Mesendoderm (in vitro differentiated cells): Measurements from ENCODE around the gene ASB3.
A peak's percentile ranks its signal among the peaks of the same experiment; 100 is the strongest.

Experiments used
- DNase-seq: peaks from one replicate; pipeline ENCODE4 v3.0.0; 2013
- H2AK5ac ChIP-seq: 2 replicates; pipeline ENCODE4 v1.6.1; 2013; ENCODE audit warnings: low read length, inconsistent platforms
- H2BK120ac ChIP-seq: 2 replicates; pipeline ENCODE4 v1.6.1; 2013; ENCODE audit warnings: low read depth, mild to moderate bottlenecking, low read length, moderate library complexity, mixed read lengths
- H2BK15ac ChIP-seq: replicated peaks from 2 replicates; pipeline ENCODE4 v1.6.1; 2013; ENCODE audit warnings: low read depth, mild to moderate bottlenecking, moderate library complexity
- H2BK5ac ChIP-seq: 2 replicates; pipeline ENCODE4 v1.6.1; 2013; ENCODE audit warnings: low read length, inconsistent platforms
- H3K18ac ChIP-seq: 2 replicates; pipeline ENCODE4 v1.6.1; 2013; ENCODE audit warnings: mild to moderate bottlenecking, low read length, mixed read lengths
- H3K23ac ChIP-seq: one replicate; pipeline ENCODE4 v1.6.1; 2013; ENCODE audit warnings: low read length
- H3K27ac ChIP-seq: 2 replicates; pipeline ENCODE4 v1.5.1; 2013; ENCODE audit warnings: low read depth, mild to moderate bottlenecking, inconsistent platforms, low read length, moderate library complexity
- H3K27me3 ChIP-seq: 2 replicates; pipeline ENCODE4 v1.6.1; 2013; ENCODE audit warnings: low read length, control low read depth, mild to moderate bottlenecking, inconsistent platforms; ENCODE audit not compliant: insufficient read depth, poor library complexity
- H3K36me3 ChIP-seq: 2 replicates; pipeline ENCODE4 v1.6.1; 2013; ENCODE audit warnings: low read length, inconsistent platforms; ENCODE audit not compliant: control insufficient read depth, insufficient read depth
- H3K4ac ChIP-seq: one replicate; pipeline ENCODE4 v1.6.1; 2013; ENCODE audit warnings: low read depth, mild to moderate bottlenecking, low read length, moderate library complexity
- H3K4me1 ChIP-seq: 2 replicates; pipeline ENCODE4 v1.6.1; 2013; ENCODE audit warnings: low read depth, low read length, inconsistent platforms; ENCODE audit not compliant: control insufficient read depth
- H3K4me2 ChIP-seq: 2 replicates; pipeline ENCODE4 v1.6.1; 2013; ENCODE audit warnings: low read length
- H3K4me3 ChIP-seq: 2 replicates; pipeline ENCODE4 v1.5.1; 2013; ENCODE audit warnings: mild to moderate bottlenecking, low read length
- H3K56ac ChIP-seq: one replicate; pipeline ENCODE4 v1.6.1; 2013; ENCODE audit warnings: low read length
- H3K79me1 ChIP-seq: 2 replicates; pipeline ENCODE4 v1.6.1; 2013; ENCODE audit warnings: low read length, inconsistent platforms
- H3K79me2 ChIP-seq: 2 replicates; pipeline ENCODE4 v1.6.1; 2013; ENCODE audit warnings: mild to moderate bottlenecking, low read length; ENCODE audit not compliant: control insufficient read depth, insufficient read depth
- H3K9ac ChIP-seq: 2 replicates; pipeline ENCODE4 v1.6.1; 2013; ENCODE audit warnings: low read length, inconsistent platforms
- H4K5ac ChIP-seq: one replicate; pipeline ENCODE4 v1.6.1; 2013; ENCODE audit warnings: low read length
- H4K8ac ChIP-seq: one replicate; pipeline ENCODE4 v1.6.1; 2013; ENCODE audit warnings: low read depth, mild to moderate bottlenecking, control low read depth, low read length, moderate library complexity
- WGBS: extraction: QIAGEN DNeasy Blood & Tissue Kit; methylation state at CpG from one replicate; pipeline ENCODE4 v1.1.7; 2013; ENCODE audit warnings: low lambda C conversion rate, missing lambda C conversion rate; ENCODE audit not compliant: insufficient coverage; ENCODE audit errors: extremely low coverage; 5-methylcytosine and 5-hydroxymethylcytosine counted together

Gene ASB3

GRCh38 chr2:53793821-53794220 is 7.1 kb upstream of the ASB3 start:
- Histone ChIP-seq H3K4ac (no peak overlapping the region), H3K56ac (no peak overlapping the region), H2BK120ac (no peak overlapping the region), H3K36me3 (no peaks in the 10 kb centered on the region), H2AK5ac (no peak overlapping the region), H2BK5ac (no peak overlapping the region), H2BK15ac (no peak overlapping the region), H3K27ac (no peak overlapping the region), H3K79me2 (peaks cover 2% of the 10 kb centered on the region), H4K8ac (no peak overlapping the region), H3K4me1 (no peaks in the 10 kb centered on the region), H3K18ac (no peak overlapping the region), H3K4me3 (no peak overlapping the region), H3K9ac (no peak overlapping the region), H3K23ac (no peak overlapping the region), H3K27me3 (no peaks in the 10 kb centered on the region), H3K79me1 (no peaks in the 10 kb centered on the region), H4K5ac (no peak overlapping the region), H3K4me2 (no peak overlapping the region)
- no peak for DNase-seq
- WGBS = no CpG with 5 or more reads among the region's 3 CpGs

- Histone ChIP-seq H3K27ac (no peak overlapping the region), H3K9ac (no peak overlapping the region), H3K79me1 (peaks cover under 1% of the 10 kb centered on the region), H3K4me1 (no peaks in the 10 kb centered on the region), H3K4me2 (no peak overlapping the region), H3K36me3 (no peaks in the 10 kb centered on the region), H3K27me3 (no peaks in the 10 kb centered on the region), H2AK5ac (no peak overlapping the region), H3K56ac (no peak overlapping the region), H2BK120ac (no peak overlapping the region), H4K5ac (no peak overlapping the region), H3K4me3 (no peak overlapping the region), H3K18ac (no peak overlapping the region), H2BK5ac (no peak overlapping the region), H2BK15ac (no peak overlapping the region), H3K4ac (no peak overlapping the region), H4K8ac (no peak overlapping the region), H3K79me2 (peaks cover 4% of the 10 kb centered on the region), H3K23ac (no peak overlapping the region)
- no peak for DNase-seq
- WGBS = no CpG with 5 or more reads among the region's 3 CpGs
Measured at GRCh38 chr2:53793261-53793660, 6.5 kb upstream of the ASB3 start.

GRCh38 chr2:53787614-53788289 is 999 bp upstream of the ASB3 start:
- H2AK5ac ChIP-seq = no peak overlapping the region
- peaks cover 9% of the 10 kb centered on the region for H3K79me1 ChIP-seq
- no peak overlapping the region for H2BK5ac ChIP-seq
- H3K27me3 ChIP-seq = no peaks in the 10 kb centered on the region
- no peak overlapping the region for H3K23ac ChIP-seq
- no peak for DNase-seq
- no peak overlapping the region for H2BK15ac ChIP-seq
- H3K9ac ChIP-seq = peak overlapping the region; percentile 88
- H2BK120ac ChIP-seq = no peak overlapping the region
- 100% methylated on average over 1 of the region's 17 CpGs for WGBS
- H3K27ac ChIP-seq = no peak overlapping the region
- H4K5ac ChIP-seq = no peak overlapping the region
- no peak overlapping the region for H4K8ac ChIP-seq
- H3K56ac ChIP-seq = peak overlapping the region; percentile 91
- H3K36me3 ChIP-seq = no peaks in the 10 kb centered on the region
- H3K4ac ChIP-seq = no peak overlapping the region
- H3K4me1 ChIP-seq = no peaks in the 10 kb centered on the region
- H3K18ac ChIP-seq = no peak overlapping the region
- H3K79me2 ChIP-seq = peaks cover 34% of the 10 kb centered on the region
- H3K4me3 ChIP-seq = peak overlapping the region; percentile 94
- peak overlapping the region; percentile 92 for H3K4me2 ChIP-seq

- no peak overlapping the region for H4K5ac ChIP-seq
- H3K4ac ChIP-seq = peak overlapping the region; percentile 41
- peaks cover 41% of the 10 kb centered on the region for H3K79me2 ChIP-seq
- no peaks in the 10 kb centered on the region for H3K27me3 ChIP-seq
- peak overlapping the region; percentile 79 for H3K27ac ChIP-seq
- H3K4me3 ChIP-seq = peak overlapping the region; percentile 84
- peaks cover 12% of the 10 kb centered on the region for H3K79me1 ChIP-seq
- no peak overlapping the region for H3K23ac ChIP-seq
- H3K56ac ChIP-seq = peak overlapping the region; percentile 99
- no peaks in the 10 kb centered on the region for H3K36me3 ChIP-seq
- H4K8ac ChIP-seq = no peak overlapping the region
- H3K9ac ChIP-seq = peak overlapping the region; percentile 91
- no peak for DNase-seq
- no peak overlapping the region for H2BK15ac ChIP-seq
- H3K18ac ChIP-seq = peak overlapping the region; percentile 21
- H3K4me1 ChIP-seq = no peaks in the 10 kb centered on the region
- H2AK5ac ChIP-seq = no peak overlapping the region
- H3K4me2 ChIP-seq = peak overlapping the region; percentile 57
- peak overlapping the region; percentile 79 for H2BK5ac ChIP-seq
- WGBS = no CpG with 5 or more reads among the region's 18 CpGs
- H2BK120ac ChIP-seq = no peak overlapping the region
Measured at GRCh38 chr2:53786352-53786704, 425 bp downstream of the ASB3 start.

GRCh38 chr2:53785366-53785765 is 1.4 kb downstream of the ASB3 start:
- H3K36me3 ChIP-seq = no peaks in the 10 kb centered on the region
- peak overlapping the region; percentile 19 for H3K4me2 ChIP-seq
- no peak overlapping the region for H2AK5ac ChIP-seq
- no peak overlapping the region for H4K5ac ChIP-seq
- no peak for DNase-seq
- peaks cover 12% of the 10 kb centered on the region for H3K79me1 ChIP-seq
- no peak overlapping the region for H3K18ac ChIP-seq
- H3K4ac ChIP-seq = no peak overlapping the region
- no peak overlapping the region for H4K8ac ChIP-seq
- peak overlapping the region; percentile 54 for H3K9ac ChIP-seq
- H3K27ac ChIP-seq = no peak overlapping the region
- no peak overlapping the region for H3K4me3 ChIP-seq
- H3K4me1 ChIP-seq = no peaks in the 10 kb centered on the region
- H3K79me2 ChIP-seq = peaks cover 47% of the 10 kb centered on the region
- H2BK5ac ChIP-seq = no peak overlapping the region
- H3K56ac ChIP-seq = peak overlapping the region; percentile 43
- H2BK15ac ChIP-seq = no peak overlapping the region
- no peak overlapping the region for H3K23ac ChIP-seq
- WGBS = no CpG with 5 or more reads among the region's 11 CpGs
- no peak overlapping the region for H2BK120ac ChIP-seq
- H3K27me3 ChIP-seq = no peaks in the 10 kb centered on the region

GRCh38 chr2:53784436-53784835 is 2.3 kb downstream of the ASB3 start:
- H3K23ac ChIP-seq = no peak overlapping the region
- no peak overlapping the region for H3K4ac ChIP-seq
- H3K4me1 ChIP-seq = no peaks in the 10 kb centered on the region
- H2AK5ac ChIP-seq = no peak overlapping the region
- no peaks in the 10 kb centered on the region for H3K36me3 ChIP-seq
- H3K4me3 ChIP-seq = no peak overlapping the region
- no peak overlapping the region for H2BK5ac ChIP-seq
- no peak overlapping the region for H3K18ac ChIP-seq
- DNase-seq = no peak
- peak overlapping the region; percentile 37 for H3K9ac ChIP-seq
- no peak overlapping the region for H3K4me2 ChIP-seq
- H3K27me3 ChIP-seq = no peaks in the 10 kb centered on the region
- peaks cover 13% of the 10 kb centered on the region for H3K79me1 ChIP-seq
- peak overlapping the region; percentile 47 for H3K56ac ChIP-seq
- H3K79me2 ChIP-seq = peaks cover 52% of the 10 kb centered on the region
- H2BK15ac ChIP-seq = no peak overlapping the region
- H4K5ac ChIP-seq = no peak overlapping the region
- H2BK120ac ChIP-seq = no peak overlapping the region
- H4K8ac ChIP-seq = no peak overlapping the region
- no peak overlapping the region for H3K27ac ChIP-seq
